ENCODE results near the gene EFCAB6. TPM values are rescaled to one million over a fixed set of nuclear protein-coding genes. Genes with fewer than 3 reads are reported as not detected.

EFCAB6 gene
- total and polyA plus RNA-seq, 12 donors = 1.6 to 4.8 (median 2.9) TPM

DNA sequence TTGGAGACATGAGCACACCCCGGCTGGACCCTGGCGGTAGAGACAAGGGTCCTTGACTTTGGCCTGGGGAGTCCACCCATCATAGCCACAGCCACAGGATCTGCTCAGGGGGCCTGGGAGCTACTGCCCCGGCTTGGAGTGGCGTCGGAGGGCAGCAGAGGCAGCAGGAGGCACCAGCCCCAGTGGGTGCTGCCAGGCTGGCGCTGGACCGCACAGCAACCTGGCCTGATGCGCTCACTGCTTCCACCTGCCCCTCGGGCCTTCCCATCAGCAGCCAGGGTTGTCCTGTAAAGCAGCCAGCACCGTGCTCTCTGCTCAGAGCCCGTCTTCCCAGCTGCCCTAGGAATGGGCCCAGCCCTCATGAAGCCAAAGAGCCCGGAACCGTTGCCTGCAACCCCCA is 28.3 kb upstream of the EFCAB6 start:
- Histone ChIP-seq H3K27me3 (no peaks in the 10 kb centered on the region), H3K36me3 (replicated peaks in 1 of 2) (no peaks in the 10 kb centered on the region), H3K4me3 (no peak overlapping the region), H3K4me1 (replicated peaks in 1 of 2) (no peaks in the 10 kb centered on the region), H3K27ac (no peak overlapping the region), H3K9me3 (replicated peaks in 1 of 3) (no peaks in the 10 kb centered on the region)
- DNase-seq = no peak
- 88 to 95% (median 92%) methylated on average over 5 to 13 of the region's 13 CpGs for WGBS, 4 donors
- TF ChIP-seq POLR2A (IDR thresholded peaks at IDR 0.05) = no peak
- TF ChIP-seq, protein P1, sequence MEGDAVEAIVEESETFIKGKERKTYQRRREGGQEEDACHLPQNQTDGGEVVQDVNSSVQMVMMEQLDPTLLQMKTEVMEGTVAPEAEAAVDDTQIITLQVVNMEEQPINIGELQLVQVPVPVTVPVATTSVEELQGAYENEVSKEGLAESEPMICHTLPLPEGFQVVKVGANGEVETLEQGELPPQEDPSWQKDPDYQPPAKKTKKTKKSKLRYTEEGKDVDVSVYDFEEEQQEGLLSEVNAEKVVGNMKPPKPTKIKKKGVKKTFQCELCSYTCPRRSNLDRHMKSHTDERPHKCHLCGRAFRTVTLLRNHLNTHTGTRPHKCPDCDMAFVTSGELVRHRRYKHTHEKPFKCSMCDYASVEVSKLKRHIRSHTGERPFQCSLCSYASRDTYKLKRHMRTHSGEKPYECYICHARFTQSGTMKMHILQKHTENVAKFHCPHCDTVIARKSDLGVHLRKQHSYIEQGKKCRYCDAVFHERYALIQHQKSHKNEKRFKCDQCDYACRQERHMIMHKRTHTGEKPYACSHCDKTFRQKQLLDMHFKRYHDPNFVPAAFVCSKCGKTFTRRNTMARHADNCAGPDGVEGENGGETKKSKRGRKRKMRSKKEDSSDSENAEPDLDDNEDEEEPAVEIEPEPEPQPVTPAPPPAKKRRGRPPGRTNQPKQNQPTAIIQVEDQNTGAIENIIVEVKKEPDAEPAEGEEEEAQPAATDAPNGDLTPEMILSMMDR (IDR thresholded peaks at IDR 0.05) = no peak
- intact Hi-C loops (cut with DNase I) = no loop called here

DNA sequence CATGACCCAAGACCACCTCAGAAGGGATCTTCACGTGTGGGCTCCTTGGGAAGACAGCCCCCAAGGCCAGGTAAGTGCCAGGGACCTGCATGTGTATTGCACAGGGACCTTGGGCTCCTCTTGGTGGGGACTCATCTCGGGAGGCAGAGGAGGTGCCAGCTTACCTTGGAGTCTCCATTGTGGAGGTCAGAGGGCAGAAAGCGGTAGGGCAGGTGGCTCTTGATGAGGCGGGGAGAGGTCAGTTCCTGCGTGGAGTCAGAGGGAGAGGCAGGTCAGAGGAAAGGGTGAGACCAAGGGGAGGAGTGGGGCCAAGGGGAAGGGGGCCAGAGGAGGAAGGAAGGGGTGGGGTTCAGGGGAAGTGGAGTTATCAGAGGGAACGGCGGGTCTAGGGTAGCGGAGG is 27.7 kb upstream of the EFCAB6 start:
- Histone ChIP-seq H3K36me3 (replicated peaks in 1 of 2) (no peaks in the 10 kb centered on the region), H3K9me3 (replicated peaks in 1 of 3) (no peaks in the 10 kb centered on the region), H3K4me1 (replicated peaks in 1 of 2) (no peaks in the 10 kb centered on the region), H3K27me3 (no peaks in the 10 kb centered on the region), H3K27ac (no peak overlapping the region), H3K4me3 (no peak overlapping the region)
- WGBS, 4 donors = 55 to 67% (median 60%) methylated on average over 8 of the region's 8 CpGs
- TF ChIP-seq, protein P1 (IDR thresholded peaks at IDR 0.05) = no peak
- no peak for TF ChIP-seq POLR2A (IDR thresholded peaks at IDR 0.05)
- no peak for DNase-seq
- intact Hi-C loops (cut with DNase I) = no loop called here

DNA sequence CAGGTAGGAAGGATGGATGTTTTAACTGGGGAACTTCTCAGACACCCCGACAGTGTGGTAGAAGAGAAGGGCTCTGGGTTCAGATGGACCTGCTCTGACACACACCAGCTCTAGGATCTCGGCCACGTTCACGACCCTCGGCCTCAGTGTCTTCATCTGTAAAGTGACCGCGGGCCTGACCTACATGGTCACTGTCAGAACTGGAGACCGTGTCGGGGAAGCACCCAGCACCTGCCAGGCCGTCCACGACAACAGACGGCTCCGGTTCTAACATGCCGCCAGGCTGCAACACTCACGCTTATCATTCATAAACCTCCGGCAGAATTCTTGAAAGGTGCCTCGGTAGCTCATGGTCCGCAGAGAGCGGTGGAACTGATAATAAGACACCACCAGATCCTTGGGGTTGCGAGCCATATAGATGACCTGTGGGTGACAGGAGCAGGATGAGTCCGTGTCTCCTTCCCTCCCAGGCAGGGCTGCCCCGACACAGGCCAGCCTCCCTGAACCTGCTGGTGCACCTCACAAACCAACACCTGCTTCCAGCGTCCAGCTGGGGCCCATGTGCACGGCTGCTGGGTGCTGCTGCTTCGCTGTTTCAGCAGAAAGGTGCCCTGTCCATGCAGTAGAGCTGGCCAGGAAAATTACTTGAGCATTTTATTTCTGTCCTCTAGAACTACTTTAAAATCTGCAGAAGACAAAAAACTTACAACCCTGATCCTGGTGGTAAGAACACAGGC is 26.6 kb upstream of the EFCAB6 start:
- no peaks in the 10 kb centered on the region for H3K27me3 ChIP-seq
- WGBS, 4 donors = 88 to 93% (median 90%) methylated on average over 20 to 25 of the region's 25 CpGs

DNA sequence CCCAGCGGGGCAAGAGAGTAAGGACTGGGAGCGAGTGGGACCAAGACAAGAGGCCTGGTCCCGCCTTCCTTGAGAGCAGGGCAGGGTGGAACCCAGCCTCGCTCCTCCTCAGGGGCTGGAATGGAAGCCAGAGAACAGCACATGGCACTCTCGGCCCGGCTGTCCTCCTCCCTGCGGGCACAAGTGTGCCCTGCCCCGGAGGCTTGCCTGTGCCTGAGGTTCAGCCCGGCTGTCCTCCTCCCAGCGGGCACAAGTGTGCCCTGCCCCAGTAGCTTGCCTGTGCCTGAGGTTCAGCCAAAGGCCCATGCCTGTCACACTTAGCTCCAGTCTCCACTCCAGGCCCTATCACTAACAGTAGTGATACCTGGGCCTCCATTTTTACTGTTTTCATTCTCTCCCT is 26.1 kb upstream of the EFCAB6 start:
- no peak for TF ChIP-seq POLR2A (IDR thresholded peaks at IDR 0.05)
- TF ChIP-seq, protein P1 (IDR thresholded peaks at IDR 0.05) = no peak
- no peak for DNase-seq
- Histone ChIP-seq H3K36me3 (replicated peaks in 1 of 2) (no peaks in the 10 kb centered on the region), H3K27ac (no peak overlapping the region), H3K27me3 (no peaks in the 10 kb centered on the region), H3K9me3 (replicated peaks in 1 of 3) (no peaks in the 10 kb centered on the region), H3K4me3 (no peak overlapping the region), H3K4me1 (replicated peaks in 1 of 2) (no peaks in the 10 kb centered on the region)
- intact Hi-C loops (cut with DNase I) = no loop called here
- WGBS, 4 donors = 86 to 95% (median 89%) methylated on average over 8 to 10 of the region's 10 CpGs; no CpG with 5 or more reads in 1 of the 4 donors

More for the DNA sequence above, 26.6 kb upstream of the EFCAB6 start:
- intact Hi-C loops (cut with DNase I) = no loop called here
- Histone ChIP-seq H3K9me3 (replicated peaks in 1 of 3) (no peaks in the 10 kb centered on the region), H3K4me3 (no peak overlapping the region), H3K36me3 (replicated peaks in 1 of 2) (no peaks in the 10 kb centered on the region), H3K27ac (no peak overlapping the region), H3K4me1 (replicated peaks in 1 of 2) (no peaks in the 10 kb centered on the region)
- TF ChIP-seq, protein P1 (IDR thresholded peaks at IDR 0.05) = no peak
- TF ChIP-seq POLR2A (IDR thresholded peaks at IDR 0.05) = no peak
- DNase-seq = no peak

Measured in adrenal gland (tissue), 12 donors.